Brain microvascular endothelial cell (primary cell): ENCODE data around the gene CCR6.
"Not testable (repeated sequence)": the region's sequence is repeated elsewhere in the genome, so short reads cannot be mapped to it uniquely, and the experiment has no call there.

Source experiments
- DNase-seq: peaks from one replicate; pipeline ENCODE4 v3.0.0-alpha.2; 2020
- H3K27ac ChIP-seq: fragments of 250-450 bp; sonication (Bioruptor Pico); 2 replicates; pipeline ENCODE4 v1.5.1; 2020; ENCODE audit warnings: mild to moderate bottlenecking, moderate library complexity
- H3K27me3 ChIP-seq: fragments of 250-450 bp; sonication (Bioruptor Pico); replicated peaks from 2 replicates; pipeline ENCODE4 v1.5.1; 2020; ENCODE audit warnings: mild to moderate bottlenecking
- H3K36me3 ChIP-seq: fragments of 250-450 bp; sonication (Bioruptor Pico); replicated peaks from 2 replicates; pipeline ENCODE4 v1.5.1; 2020; ENCODE audit warnings: mild to moderate bottlenecking
- H3K4me3 ChIP-seq: 2 replicates; pipeline ENCODE4 v1.5.1; 2011; ENCODE audit warnings: low read depth, mild to moderate bottlenecking, control low read depth, low read length, moderate library complexity
- in situ Hi-C: cut with HindIII; loops from 2 replicates; pipeline ENCODE4 v1.10.0; 2017; ENCODE audit warnings: low sequenced_read_pairs, low pct_ligation_motif_present
- TF ChIP-seq, protein P1 (sequence below): IDR thresholded peaks from 2 replicates; pipeline ENCODE4 v1.5.1; 2011; ENCODE audit warnings: low read depth, mild to moderate bottlenecking, moderate library complexity, low read length, control low read depth, inconsistent platforms; ENCODE audit errors: missing control alignments

The CCR6 gene

DNA sequence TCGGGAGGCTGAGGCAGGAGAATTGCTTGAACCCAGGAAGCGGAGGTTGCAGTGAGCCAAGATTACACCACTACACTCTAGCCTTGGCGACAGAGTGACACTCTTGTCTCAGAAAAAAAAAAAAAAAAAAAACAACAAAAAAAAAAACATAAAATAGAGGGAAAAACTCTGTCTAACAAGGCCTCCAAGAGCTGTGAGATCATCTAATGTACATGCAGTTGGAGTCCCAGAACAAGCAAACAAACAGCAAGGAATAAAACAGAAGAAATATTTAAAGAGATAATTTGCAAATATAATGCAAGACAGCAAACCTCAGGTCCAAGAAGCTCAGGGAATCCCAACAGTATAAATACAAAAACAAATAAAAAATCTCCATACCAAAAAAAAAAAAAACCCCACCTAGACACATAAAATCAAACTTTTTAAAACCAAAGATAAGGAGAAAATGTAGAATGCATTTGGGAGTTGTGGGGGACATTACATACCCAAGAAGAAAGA lies 35.0 kb upstream of the CCR6 start:
- Histone ChIP-seq H3K27ac (no peak overlapping the region), H3K27me3 (no peaks in the 10 kb centered on the region), H3K4me3 (no peak overlapping the region), H3K36me3 (no peaks in the 10 kb centered on the region)
- in situ Hi-C loops: no loop called here
- TF ChIP-seq, protein P1, sequence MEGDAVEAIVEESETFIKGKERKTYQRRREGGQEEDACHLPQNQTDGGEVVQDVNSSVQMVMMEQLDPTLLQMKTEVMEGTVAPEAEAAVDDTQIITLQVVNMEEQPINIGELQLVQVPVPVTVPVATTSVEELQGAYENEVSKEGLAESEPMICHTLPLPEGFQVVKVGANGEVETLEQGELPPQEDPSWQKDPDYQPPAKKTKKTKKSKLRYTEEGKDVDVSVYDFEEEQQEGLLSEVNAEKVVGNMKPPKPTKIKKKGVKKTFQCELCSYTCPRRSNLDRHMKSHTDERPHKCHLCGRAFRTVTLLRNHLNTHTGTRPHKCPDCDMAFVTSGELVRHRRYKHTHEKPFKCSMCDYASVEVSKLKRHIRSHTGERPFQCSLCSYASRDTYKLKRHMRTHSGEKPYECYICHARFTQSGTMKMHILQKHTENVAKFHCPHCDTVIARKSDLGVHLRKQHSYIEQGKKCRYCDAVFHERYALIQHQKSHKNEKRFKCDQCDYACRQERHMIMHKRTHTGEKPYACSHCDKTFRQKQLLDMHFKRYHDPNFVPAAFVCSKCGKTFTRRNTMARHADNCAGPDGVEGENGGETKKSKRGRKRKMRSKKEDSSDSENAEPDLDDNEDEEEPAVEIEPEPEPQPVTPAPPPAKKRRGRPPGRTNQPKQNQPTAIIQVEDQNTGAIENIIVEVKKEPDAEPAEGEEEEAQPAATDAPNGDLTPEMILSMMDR: no peak
- no peak for DNase-seq

DNA sequence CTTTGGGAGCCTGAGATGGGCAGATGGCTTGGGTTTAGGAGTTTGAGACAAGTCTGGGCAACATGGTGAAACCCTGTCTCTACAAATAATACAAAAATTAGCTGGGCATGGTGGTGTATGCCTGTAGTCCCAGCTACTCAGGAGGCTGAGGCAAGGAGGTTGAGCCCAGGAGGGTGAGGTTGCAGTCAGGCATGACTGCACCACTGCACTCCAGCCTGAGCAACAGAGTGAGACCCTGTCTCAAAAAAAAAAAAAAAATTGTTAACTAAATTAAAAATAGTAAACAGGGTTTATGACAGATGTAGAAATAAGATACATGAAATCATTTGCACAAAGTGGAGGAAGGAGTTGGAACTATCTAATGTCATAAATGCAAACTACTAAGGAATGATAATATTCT lies 34.2 kb upstream of the CCR6 start:
- H3K27ac ChIP-seq, DNase-seq, H3K4me3 ChIP-seq, H3K36me3 ChIP-seq, H3K27me3 ChIP-seq, in situ Hi-C loops: not testable (repeated sequence)

DNA sequence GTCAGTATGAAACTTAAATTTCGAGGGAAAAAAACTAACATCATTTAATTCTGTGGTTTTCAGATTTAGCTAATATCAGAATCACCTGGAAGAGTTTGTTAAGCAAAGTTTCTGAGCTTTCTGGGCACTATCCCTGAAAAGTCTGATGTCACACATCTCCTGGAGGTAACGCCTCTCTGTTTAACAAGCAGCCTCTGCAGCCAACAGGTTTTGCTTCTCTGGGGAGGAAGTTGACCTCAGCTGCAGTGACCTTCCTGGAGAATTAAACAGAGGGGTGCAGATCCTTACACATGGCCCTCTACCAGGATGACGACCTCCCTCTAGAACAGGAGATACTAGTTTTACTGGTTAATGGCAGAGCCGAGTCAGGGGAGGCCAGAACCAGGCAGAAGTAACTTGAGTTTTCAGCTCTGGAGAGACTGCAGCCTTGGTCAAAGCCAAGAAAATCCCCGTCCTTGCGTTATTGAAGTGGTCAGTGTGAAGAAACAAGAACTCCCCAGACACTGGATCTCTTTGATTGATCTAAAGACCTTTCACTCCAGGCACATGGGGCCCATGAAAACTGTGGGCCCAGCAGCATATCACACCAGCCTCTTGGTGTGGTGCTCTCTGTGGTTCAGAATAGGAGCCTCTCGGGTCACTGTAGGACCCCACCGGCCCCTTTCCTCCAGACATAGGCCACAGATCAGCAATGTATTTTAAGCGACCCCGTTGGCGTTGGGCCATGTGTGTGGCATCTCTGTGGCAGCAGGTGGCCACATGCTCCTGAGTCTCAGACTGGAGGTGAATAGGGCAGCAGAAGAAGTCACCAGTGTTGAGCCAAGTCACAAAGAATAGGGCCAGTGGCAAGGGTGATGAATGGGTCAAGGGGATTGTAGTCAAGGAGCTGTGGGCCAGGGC lies 33.4 kb upstream of the CCR6 start:
- in situ Hi-C loops: no loop called here
- no peak overlapping the region for H3K4me3 ChIP-seq
- no peaks in the 10 kb centered on the region for H3K36me3 ChIP-seq
- DNase-seq: no peak
- H3K27me3 ChIP-seq: no peaks in the 10 kb centered on the region
- TF ChIP-seq, protein P1: no peak
- no peak overlapping the region for H3K27ac ChIP-seq

DNA sequence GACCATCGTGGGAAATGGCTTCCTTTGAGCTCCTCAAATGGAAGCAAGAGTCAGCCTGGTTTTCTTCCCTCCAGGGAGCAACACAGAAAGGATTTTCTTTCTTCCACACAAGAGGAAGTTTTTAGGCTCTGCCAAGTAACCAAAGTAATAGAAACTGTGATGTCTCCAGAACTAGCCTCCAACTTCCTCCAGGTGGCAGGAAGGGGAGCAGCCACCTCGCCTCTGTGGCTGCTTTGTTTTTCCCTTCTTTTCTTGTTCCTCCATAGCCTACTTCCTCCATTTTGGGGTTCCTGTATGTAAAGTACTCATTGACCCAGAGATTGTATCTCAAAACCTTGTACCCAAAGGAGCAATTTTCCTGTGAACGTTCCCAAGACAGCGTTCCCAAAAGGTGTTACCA lies 32.7 kb upstream of the CCR6 start:
- H3K27ac ChIP-seq: no peak overlapping the region
- TF ChIP-seq, protein P1: no peak
- no peak for DNase-seq
- H3K36me3 ChIP-seq: no peaks in the 10 kb centered on the region
- no peak overlapping the region for H3K4me3 ChIP-seq
- in situ Hi-C loops: no loop called here
- no peaks in the 10 kb centered on the region for H3K27me3 ChIP-seq

DNA sequence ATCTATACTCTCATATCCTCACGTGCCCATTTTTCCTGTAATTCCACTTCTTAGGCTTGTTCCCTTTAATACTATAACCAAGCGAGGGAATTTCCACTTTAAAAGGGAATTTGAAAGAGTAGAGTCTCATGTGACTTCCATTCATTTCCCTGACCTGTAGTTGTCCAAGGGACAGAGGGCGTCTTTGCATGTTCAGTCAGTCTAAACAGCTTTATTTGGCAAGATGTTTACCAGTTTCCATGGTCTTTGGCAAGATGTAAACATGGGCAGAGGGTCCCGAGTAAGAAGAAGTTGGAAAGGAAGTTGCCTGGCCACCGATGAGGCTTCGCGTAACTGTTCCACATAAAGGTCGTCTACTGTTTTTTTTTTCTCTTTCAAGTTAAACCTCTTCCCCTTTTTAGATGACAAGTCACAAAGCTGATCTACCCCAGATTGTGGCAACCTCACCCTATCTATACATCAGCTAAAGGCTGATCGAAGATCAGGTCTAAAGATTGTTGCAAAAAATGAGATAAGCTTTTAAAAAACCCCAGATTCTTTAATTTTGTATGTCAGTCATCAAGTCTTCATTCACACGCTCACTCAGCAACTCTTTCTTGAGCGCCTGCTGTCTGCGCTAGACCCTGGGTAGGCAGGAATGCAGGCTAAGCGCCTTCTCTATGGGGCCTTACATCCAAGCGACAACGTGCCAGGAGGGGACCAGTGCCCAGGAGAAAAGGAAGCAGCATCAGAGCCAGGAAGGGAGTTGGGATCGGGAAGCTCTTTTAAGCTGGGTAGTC lies 31.7 kb upstream of the CCR6 start:
- Histone ChIP-seq H3K27me3 (no peaks in the 10 kb centered on the region), H3K27ac (no peak overlapping the region), H3K36me3 (no peaks in the 10 kb centered on the region), H3K4me3 (no peak overlapping the region)
- TF ChIP-seq, protein P1: no peak
- in situ Hi-C loops: no loop called here
- DNase-seq: no peak

DNA sequence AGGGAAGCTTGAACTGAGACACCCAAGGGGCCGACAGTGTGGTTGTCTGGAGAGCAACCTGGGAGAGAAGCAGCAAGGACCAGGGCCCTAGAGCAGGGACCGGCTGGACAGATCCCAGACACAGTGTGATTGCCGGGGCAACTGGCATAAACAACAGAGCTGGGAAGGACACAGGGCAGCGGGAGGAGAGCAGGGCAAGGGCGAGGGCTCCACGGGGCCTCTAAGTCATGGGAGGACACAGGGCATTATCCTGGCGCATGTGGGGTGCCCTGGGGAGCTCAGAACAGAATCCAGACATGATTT lies 31.1 kb upstream of the CCR6 start:
- no peak overlapping the region for H3K4me3 ChIP-seq
- H3K27ac ChIP-seq: no peak overlapping the region
- no peaks in the 10 kb centered on the region for H3K36me3 ChIP-seq
- DNase-seq: no peak
- in situ Hi-C loops: no loop called here
- no peaks in the 10 kb centered on the region for H3K27me3 ChIP-seq
- TF ChIP-seq, protein P1: no peak
